ENCODE measurements around the gene CGB7.

DNA sequence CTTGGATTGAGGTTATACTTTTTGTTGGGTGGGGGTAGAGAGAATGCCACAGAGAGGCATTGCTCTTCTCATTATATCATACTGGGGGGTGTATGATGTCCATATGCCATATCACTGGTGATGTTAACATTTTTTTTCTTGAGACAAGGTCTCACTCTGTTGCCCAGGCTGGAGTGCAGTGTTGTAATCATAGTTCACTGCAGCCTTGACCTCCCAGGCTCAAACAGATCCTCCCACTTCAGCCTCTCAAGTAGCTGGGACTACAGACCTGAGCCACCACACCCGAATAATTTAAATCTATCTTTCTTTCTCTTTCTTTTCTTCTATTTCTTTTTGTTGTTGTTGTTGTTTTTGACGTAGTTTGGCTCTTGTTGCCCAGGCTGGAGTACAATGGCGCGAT lies 22.8 kb upstream of the CGB7 start:
- no peak for TF ChIP-seq CTCF (conservative IDR thresholded peaks at IDR 0.05; ENCODE audit: low read depth, low read length)
- TF ChIP-seq EZH2 (IDR thresholded peaks at IDR 0.05; ENCODE audit: borderline replicate concordance, low read depth, low read length, poor library complexity, severe bottlenecking) = no peak

All from A673 (cell line).